C4-2B (cell line): ENCODE results near the gene PRSS38.
A peak's percentile ranks its signal among the peaks of the same experiment; 100 is the strongest.

Source experiments
- H3K27ac ChIP-seq: fragments of 450-650 bp; 2 replicates; pipeline ENCODE4 v1.5.1; 2017
- ZFX ChIP-seq: fragments of 450-650 bp; IDR thresholded peaks from 2 replicates; pipeline ENCODE4 v1.6.1; 2017
- TF ChIP-seq, protein P1 (sequence below): fragments of 450-650 bp; conservative IDR thresholded peaks from 2 replicates; pipeline ENCODE4 v1.5.1; 2017; ENCODE audit warnings: mild to moderate bottlenecking

Gene PRSS38

DNA sequence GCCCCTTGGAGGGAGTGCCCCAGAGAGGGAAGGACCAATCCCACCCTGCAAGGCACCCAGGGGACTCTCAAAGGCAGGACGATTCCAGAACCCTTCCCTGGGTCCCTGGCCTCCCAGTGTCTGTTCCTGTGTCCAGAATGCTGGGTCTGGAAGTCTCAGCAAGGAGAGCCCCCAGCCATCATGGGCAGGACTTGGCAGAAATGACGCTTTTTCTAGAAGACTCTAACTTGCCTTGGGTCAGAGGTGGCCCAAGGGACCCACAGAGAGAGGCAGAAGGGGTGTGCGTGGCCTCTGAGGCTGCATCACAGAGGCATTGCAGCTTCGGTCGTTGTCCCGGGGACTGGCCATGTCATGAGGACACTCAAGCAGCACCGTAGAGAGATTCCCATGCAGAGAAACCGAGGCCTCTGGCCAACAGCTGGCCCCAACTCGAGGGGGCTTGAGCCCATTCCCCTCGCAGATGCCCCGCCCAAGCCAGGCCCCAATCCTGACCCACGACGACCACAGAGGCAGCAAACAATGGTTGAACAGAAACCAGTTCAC lies 74.5 kb downstream of the PRSS38 start:
- TF ChIP-seq ZFX = no peak
- TF ChIP-seq, protein P1, sequence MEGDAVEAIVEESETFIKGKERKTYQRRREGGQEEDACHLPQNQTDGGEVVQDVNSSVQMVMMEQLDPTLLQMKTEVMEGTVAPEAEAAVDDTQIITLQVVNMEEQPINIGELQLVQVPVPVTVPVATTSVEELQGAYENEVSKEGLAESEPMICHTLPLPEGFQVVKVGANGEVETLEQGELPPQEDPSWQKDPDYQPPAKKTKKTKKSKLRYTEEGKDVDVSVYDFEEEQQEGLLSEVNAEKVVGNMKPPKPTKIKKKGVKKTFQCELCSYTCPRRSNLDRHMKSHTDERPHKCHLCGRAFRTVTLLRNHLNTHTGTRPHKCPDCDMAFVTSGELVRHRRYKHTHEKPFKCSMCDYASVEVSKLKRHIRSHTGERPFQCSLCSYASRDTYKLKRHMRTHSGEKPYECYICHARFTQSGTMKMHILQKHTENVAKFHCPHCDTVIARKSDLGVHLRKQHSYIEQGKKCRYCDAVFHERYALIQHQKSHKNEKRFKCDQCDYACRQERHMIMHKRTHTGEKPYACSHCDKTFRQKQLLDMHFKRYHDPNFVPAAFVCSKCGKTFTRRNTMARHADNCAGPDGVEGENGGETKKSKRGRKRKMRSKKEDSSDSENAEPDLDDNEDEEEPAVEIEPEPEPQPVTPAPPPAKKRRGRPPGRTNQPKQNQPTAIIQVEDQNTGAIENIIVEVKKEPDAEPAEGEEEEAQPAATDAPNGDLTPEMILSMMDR = no peak

DNA sequence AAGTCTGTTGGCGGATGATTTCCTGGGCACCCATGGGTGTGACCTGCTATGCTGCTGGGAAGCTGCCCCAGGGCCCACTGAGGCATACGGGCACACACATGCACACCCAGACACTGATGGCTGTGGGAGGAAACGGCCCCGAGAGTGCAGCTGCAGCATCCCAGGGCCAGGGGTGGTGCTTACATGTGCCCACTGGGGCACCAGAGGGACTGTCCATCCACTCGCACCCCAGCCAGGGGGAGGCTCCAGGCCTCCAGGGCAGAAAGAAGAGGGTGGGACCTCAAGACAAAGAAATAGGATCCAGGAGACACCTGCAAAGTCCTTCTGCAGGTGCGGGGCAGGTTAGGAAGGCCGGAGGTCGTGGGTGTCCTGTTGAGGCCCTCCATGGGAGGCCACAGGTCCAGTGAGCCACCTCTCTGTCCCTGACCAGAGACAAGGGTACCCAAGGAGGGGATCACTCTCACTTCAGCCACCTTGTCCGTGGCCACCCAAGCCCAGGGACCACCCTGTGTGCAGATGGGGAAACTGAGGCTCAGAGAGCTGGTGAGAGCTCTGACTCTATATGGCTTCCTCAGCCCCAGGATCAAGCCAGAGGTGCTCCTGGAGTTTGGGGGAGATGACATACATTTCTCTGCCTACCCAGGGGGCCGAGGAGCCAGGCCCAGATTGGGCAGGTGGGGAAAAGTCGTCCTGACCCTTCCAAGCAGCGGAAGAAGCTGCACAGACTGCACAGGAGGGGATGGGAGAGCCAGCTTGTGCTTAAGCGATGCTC lies 75.2 kb downstream of the PRSS38 start:
- H3K27ac ChIP-seq = peak overlapping the region; percentile 16; the same call in 1 of the 2 replicates
- TF ChIP-seq, protein P1 = no peak
- no peak for TF ChIP-seq ZFX

More for the DNA sequence above, 74.5 kb downstream of the PRSS38 start:
- no peak overlapping the region for H3K27ac ChIP-seq

DNA sequence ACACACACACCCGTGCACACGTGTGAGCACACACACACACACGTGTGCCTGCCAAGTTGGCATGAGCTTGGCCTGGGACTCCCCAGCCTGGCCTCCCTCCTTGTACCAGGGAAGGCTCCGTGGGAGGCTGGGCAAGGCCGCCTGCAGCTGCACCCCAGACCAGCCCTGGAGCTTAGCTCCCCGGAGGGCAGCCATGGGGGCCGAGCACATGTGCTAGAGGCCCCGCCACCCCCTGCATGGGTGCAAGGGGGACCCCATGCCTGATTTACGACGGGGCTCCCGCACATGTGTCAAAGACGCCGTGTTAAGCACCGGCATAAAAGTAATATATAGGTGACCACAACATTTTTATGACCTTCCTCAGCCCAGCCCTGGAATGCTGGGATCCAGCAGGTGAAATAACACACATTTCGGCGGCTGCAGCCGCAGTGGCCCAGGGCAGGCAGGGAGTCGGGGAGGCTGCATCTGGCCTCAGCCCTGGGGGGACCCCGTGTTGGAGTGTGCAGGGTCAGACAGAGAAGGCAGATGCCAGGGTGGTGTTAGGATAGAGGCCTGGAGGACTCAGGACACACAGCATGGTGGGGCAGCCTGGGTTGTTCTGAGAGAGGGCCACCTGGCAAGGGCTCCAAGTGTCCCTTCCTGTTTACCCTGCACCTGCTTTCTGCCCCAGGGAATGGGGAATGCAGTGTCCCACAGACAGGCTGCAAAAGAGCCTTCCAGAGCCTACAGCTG lies 75.9 kb downstream of the PRSS38 start:
- H3K27ac ChIP-seq = peak overlapping the region; percentile 16; the same call in 1 of the 2 replicates

DNA sequence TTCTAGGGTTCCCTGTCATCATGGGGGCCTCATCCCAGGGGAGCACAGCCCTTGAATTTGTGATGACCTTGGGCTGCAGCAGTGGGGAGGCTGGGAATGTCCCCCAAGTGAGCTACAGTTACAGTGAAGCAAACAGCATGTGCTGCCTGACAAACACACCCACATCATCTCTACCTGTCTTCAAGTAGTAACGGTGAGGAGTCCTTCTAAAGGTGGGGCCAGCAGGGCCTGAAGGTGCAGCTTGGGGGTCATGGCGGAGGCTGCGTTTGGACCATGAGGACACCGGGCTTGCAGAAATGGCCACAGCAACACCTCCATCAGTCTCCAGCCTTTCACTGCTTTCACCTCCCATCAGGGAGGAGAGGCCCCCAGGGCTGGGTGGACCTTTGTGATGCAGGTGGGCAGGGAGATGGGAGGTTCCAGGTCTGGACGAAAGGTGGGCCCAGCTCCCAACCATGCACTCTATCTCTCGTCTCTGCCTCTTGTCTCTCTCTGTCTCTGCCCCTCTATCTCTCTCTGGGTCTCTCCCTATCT lies 76.5 kb downstream of the PRSS38 start:
- no peak overlapping the region for H3K27ac ChIP-seq
- TF ChIP-seq, protein P1 = no peak
- TF ChIP-seq ZFX = no peak

More for the DNA sequence above, 75.9 kb downstream of the PRSS38 start:
- TF ChIP-seq, protein P1 = no peak
- no peak for TF ChIP-seq ZFX

DNA sequence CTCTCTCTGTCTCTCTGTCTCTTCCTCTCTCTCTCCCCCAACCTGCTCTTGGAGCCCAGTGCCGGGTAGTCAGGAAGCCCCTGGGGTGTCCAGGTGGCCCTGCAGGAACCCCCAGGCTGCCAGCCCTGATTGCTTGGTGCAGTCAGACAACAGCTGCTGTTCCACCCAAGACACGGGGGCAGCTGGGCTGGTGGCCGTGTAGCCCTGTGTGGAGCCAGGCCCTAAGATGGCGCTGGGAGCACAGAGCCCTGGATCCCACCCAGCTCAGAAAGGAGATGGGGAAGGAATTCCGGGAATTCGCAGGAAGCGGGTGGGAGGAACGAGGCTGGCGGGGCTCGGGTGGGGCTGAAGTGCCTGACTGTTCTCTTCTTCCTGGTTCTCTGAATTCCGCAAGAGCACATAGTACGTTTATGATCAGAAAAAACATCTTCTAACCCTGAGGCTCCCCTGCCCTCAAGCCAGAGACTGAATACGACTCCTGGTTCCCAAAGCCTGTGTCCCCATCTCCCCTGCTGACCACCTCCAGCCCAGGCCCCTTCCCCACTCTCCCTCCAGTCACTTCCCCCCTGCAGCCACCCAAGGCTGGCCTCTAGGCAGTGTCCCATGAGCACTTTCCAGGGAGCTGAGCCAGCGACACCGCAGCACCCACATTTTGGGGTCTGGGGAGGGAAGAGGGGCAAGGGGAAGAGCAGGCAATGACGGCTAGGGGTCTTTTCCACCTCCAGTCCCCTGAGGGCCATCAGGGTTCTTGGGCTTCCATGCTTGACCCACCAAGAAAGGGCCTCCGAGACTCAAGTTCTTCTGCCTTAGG lies 77.2 kb downstream of the PRSS38 start:
- TF ChIP-seq, protein P1 = no peak
- TF ChIP-seq ZFX = no peak
- H3K27ac ChIP-seq = no peak overlapping the region

DNA sequence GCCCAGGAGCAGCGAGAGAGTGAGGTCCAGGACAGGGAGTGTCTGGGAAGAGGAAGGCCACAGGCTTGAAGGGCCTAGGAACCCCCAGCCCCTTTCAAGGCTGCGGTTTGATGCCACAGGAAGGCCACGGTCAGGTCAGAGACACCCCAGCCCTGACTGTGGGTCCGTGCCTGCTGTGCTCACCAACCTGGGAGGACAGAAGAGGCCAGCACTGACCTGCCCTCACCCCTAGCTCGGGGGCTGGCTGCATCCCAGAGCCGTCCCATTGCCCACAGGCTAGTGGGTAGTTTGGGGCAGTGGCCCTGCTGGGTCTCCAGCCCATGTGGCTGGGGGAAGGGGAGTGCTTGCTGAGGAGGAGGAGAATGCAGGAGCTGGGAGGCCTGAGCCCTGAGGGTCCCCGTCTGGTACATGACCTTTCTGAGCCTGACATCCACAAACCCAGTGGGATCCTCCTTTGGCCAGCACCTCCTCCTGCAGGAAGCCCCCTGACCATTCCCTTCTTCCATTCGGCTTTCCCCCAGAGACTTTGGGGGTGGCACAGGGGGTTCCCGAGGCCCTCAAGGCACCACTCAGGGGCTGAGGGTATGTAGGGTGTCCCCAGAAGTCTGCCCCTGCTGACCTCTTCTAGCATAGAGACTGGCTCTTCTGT lies 77.9 kb downstream of the PRSS38 start:
- no peak overlapping the region for H3K27ac ChIP-seq
- no peak for TF ChIP-seq ZFX
- TF ChIP-seq, protein P1 = no peak
